ENCODE measurements around the gene VPS33A.
A peak's percentile ranks its signal among the peaks of the same experiment; 100 is the strongest.
"Not testable (repeated sequence)": the region's sequence is repeated elsewhere in the genome, so short reads cannot be mapped to it uniquely, and the experiment has no call there.

Gene VPS33A

GRCh38 chr12:122265476-122265875, 818 bp downstream of the VPS33A start:
- Histone ChIP-seq H3K9me3 (ENCODE audit: control insufficient read depth in 5 of 5, low read length in 5 of 5) (no peaks in the 10 kb centered on the region), H3K36me3 (ENCODE audit: control insufficient read depth in 5 of 5, insufficient read depth in 5 of 5, low read length in 5 of 5) (peaks cover 12 to 28% (median 18%) of the 10 kb centered on the region in 5 donors), H3K9ac (ENCODE audit: low read length in 5 of 5) (peak overlapping the region; percentile 39 to 95 (median 94)), H3K27ac (ENCODE audit: low read depth, low read length) (peak overlapping the region; percentile 76), H3K4me1 (ENCODE audit: control insufficient read depth in 5 of 5, insufficient read depth in 5 of 5, low read length in 5 of 5) (peaks cover 0 to 21% (median 21%) of the 10 kb centered on the region in 5 donors), H3K27me3 (ENCODE audit: control insufficient read depth in 5 of 5, insufficient read depth in 4 of 5, low read length in 5 of 5) (no peaks in the 10 kb centered on the region), H3K4me3 (ENCODE audit: low read depth in 1 of 5, low read length in 5 of 5) (peak overlapping the region; percentile 92 to 99 (median 97))

GRCh38 chr12:122260735-122261134, 5.6 kb downstream of the VPS33A start:
- not testable (repeated sequence) for H3K9me3 ChIP-seq (ENCODE audit: control insufficient read depth in 5 of 5, low read length in 5 of 5); H3K9ac ChIP-seq (ENCODE audit: low read length in 5 of 5); H3K4me3 ChIP-seq (ENCODE audit: low read depth in 1 of 5, low read length in 5 of 5); H3K27ac ChIP-seq (ENCODE audit: low read depth, low read length); H3K27me3 ChIP-seq (ENCODE audit: control insufficient read depth in 5 of 5, insufficient read depth in 4 of 5, low read length in 5 of 5)
- Histone ChIP-seq H3K36me3 (ENCODE audit: control insufficient read depth in 5 of 5, insufficient read depth in 5 of 5, low read length in 5 of 5) (peaks cover 21 to 70% (median 52%) of the 10 kb centered on the region in 5 donors), H3K4me1 (ENCODE audit: control insufficient read depth in 5 of 5, insufficient read depth in 5 of 5, low read length in 5 of 5) (peaks cover 0 to 11% (median 9%) of the 10 kb centered on the region in 5 donors)

GRCh38 chr12:122258939-122259338, 7.4 kb downstream of the VPS33A start:
- not testable (repeated sequence) for H3K27me3 ChIP-seq (ENCODE audit: control insufficient read depth in 5 of 5, insufficient read depth in 4 of 5, low read length in 5 of 5); H3K27ac ChIP-seq (ENCODE audit: low read depth, low read length); H3K4me1 ChIP-seq (ENCODE audit: control insufficient read depth in 5 of 5, insufficient read depth in 5 of 5, low read length in 5 of 5); H3K9me3 ChIP-seq (ENCODE audit: control insufficient read depth in 5 of 5, low read length in 5 of 5); H3K9ac ChIP-seq (ENCODE audit: low read length in 5 of 5); H3K4me3 ChIP-seq (ENCODE audit: low read depth in 1 of 5, low read length in 5 of 5)
- peaks cover 20 to 70% (median 52%) of the 10 kb centered on the region in 5 donors for H3K36me3 ChIP-seq (ENCODE audit: control insufficient read depth in 5 of 5, insufficient read depth in 5 of 5, low read length in 5 of 5)

GRCh38 chr12:122258462-122258861, 7.8 kb downstream of the VPS33A start:
- not testable (repeated sequence) for H3K27me3 ChIP-seq (ENCODE audit: control insufficient read depth in 5 of 5, insufficient read depth in 4 of 5, low read length in 5 of 5); H3K9me3 ChIP-seq (ENCODE audit: control insufficient read depth in 5 of 5, low read length in 5 of 5); H3K9ac ChIP-seq (ENCODE audit: low read length in 5 of 5); H3K4me3 ChIP-seq (ENCODE audit: low read depth in 1 of 5, low read length in 5 of 5); H3K4me1 ChIP-seq (ENCODE audit: control insufficient read depth in 5 of 5, insufficient read depth in 5 of 5, low read length in 5 of 5); H3K27ac ChIP-seq (ENCODE audit: low read depth, low read length)
- H3K36me3 ChIP-seq (ENCODE audit: control insufficient read depth in 5 of 5, insufficient read depth in 5 of 5, low read length in 5 of 5), result peaks cover 16 to 70% (median 52%) of the 10 kb centered on the region in 5 donors

GRCh38 chr12:122250536-122250935, 15.8 kb downstream of the VPS33A start:
- Histone ChIP-seq H3K9me3 (ENCODE audit: control insufficient read depth in 5 of 5, low read length in 5 of 5) (no peaks in the 10 kb centered on the region), H3K27ac (ENCODE audit: low read depth, low read length) (no peak overlapping the region), H3K27me3 (ENCODE audit: control insufficient read depth in 5 of 5, insufficient read depth in 4 of 5, low read length in 5 of 5) (no peaks in the 10 kb centered on the region), H3K4me1 (ENCODE audit: control insufficient read depth in 5 of 5, insufficient read depth in 5 of 5, low read length in 5 of 5) (peaks cover 0 to 5% (median 0%) of the 10 kb centered on the region in 5 donors), H3K9ac (ENCODE audit: low read length in 5 of 5) (no peak overlapping the region), H3K4me3 (ENCODE audit: low read depth in 1 of 5, low read length in 5 of 5) (no peak overlapping the region), H3K36me3 (ENCODE audit: control insufficient read depth in 5 of 5, insufficient read depth in 5 of 5, low read length in 5 of 5) (peaks cover 5 to 43% (median 31%) of the 10 kb centered on the region in 5 donors)

GRCh38 chr12:122250047-122250446, 16.2 kb downstream of the VPS33A start:
- no peak overlapping the region for H3K9ac ChIP-seq (ENCODE audit: low read length in 5 of 5)
- H3K27me3 ChIP-seq (ENCODE audit: control insufficient read depth in 5 of 5, insufficient read depth in 4 of 5, low read length in 5 of 5), result no peaks in the 10 kb centered on the region
- H3K27ac ChIP-seq (ENCODE audit: low read depth, low read length), result no peak overlapping the region
- no peak overlapping the region for H3K4me3 ChIP-seq (ENCODE audit: low read depth in 1 of 5, low read length in 5 of 5)
- H3K9me3 ChIP-seq (ENCODE audit: control insufficient read depth in 5 of 5, low read length in 5 of 5), result no peaks in the 10 kb centered on the region
- peaks cover 5 to 43% (median 31%) of the 10 kb centered on the region in 5 donors for H3K36me3 ChIP-seq (ENCODE audit: control insufficient read depth in 5 of 5, insufficient read depth in 5 of 5, low read length in 5 of 5)
- peaks cover 0 to 5% (median 0%) of the 10 kb centered on the region in 5 donors for H3K4me1 ChIP-seq (ENCODE audit: control insufficient read depth in 5 of 5, insufficient read depth in 5 of 5, low read length in 5 of 5)

- H3K27ac ChIP-seq (ENCODE audit: low read depth, low read length), result no peak overlapping the region
- no peaks in the 10 kb centered on the region for H3K9me3 ChIP-seq (ENCODE audit: control insufficient read depth in 5 of 5, low read length in 5 of 5)
- H3K36me3 ChIP-seq (ENCODE audit: control insufficient read depth in 5 of 5, insufficient read depth in 5 of 5, low read length in 5 of 5), result peaks cover 6 to 66% (median 45%) of the 10 kb centered on the region in 5 donors
- no peak overlapping the region for H3K4me3 ChIP-seq (ENCODE audit: low read depth in 1 of 5, low read length in 5 of 5)
- no peaks in the 10 kb centered on the region for H3K27me3 ChIP-seq (ENCODE audit: control insufficient read depth in 5 of 5, insufficient read depth in 4 of 5, low read length in 5 of 5)
- peaks cover 0 to 5% (median 0%) of the 10 kb centered on the region in 5 donors for H3K4me1 ChIP-seq (ENCODE audit: control insufficient read depth in 5 of 5, insufficient read depth in 5 of 5, low read length in 5 of 5)
- H3K9ac ChIP-seq (ENCODE audit: low read length in 5 of 5), result no peak overlapping the region
Observed at GRCh38 chr12:122245553-122245952, 20.7 kb downstream of the VPS33A start.

GRCh38 chr12:122244565-122245371, 21.5 kb downstream of the VPS33A start:
- Histone ChIP-seq H3K9ac (ENCODE audit: low read length in 5 of 5) (no peak overlapping the region), H3K36me3 (ENCODE audit: control insufficient read depth in 5 of 5, insufficient read depth in 5 of 5, low read length in 5 of 5) (peaks cover 9 to 67% (median 44%) of the 10 kb centered on the region in 5 donors), H3K27me3 (ENCODE audit: control insufficient read depth in 5 of 5, insufficient read depth in 4 of 5, low read length in 5 of 5) (no peaks in the 10 kb centered on the region), H3K9me3 (ENCODE audit: control insufficient read depth in 5 of 5, low read length in 5 of 5) (no peaks in the 10 kb centered on the region), H3K4me1 (ENCODE audit: control insufficient read depth in 5 of 5, insufficient read depth in 5 of 5, low read length in 5 of 5) (peaks cover 0 to 5% (median 0%) of the 10 kb centered on the region in 5 donors), H3K27ac (ENCODE audit: low read depth, low read length) (no peak overlapping the region), H3K4me3 (ENCODE audit: low read depth in 1 of 5, low read length in 5 of 5) (no peak overlapping the region)

GRCh38 chr12:122243965-122244364, 22.3 kb downstream of the VPS33A start:
- Histone ChIP-seq H3K4me1 (ENCODE audit: control insufficient read depth in 5 of 5, insufficient read depth in 5 of 5, low read length in 5 of 5) (peaks cover 0 to 5% (median 0%) of the 10 kb centered on the region in 5 donors), H3K36me3 (ENCODE audit: control insufficient read depth in 5 of 5, insufficient read depth in 5 of 5, low read length in 5 of 5) (peaks cover 5 to 62% (median 38%) of the 10 kb centered on the region in 5 donors), H3K27ac (ENCODE audit: low read depth, low read length) (no peak overlapping the region), H3K4me3 (ENCODE audit: low read depth in 1 of 5, low read length in 5 of 5) (no peak overlapping the region), H3K9me3 (ENCODE audit: control insufficient read depth in 5 of 5, low read length in 5 of 5) (no peaks in the 10 kb centered on the region), H3K27me3 (ENCODE audit: control insufficient read depth in 5 of 5, insufficient read depth in 4 of 5, low read length in 5 of 5) (no peaks in the 10 kb centered on the region), H3K9ac (ENCODE audit: low read length in 5 of 5) (no peak overlapping the region)

- Histone ChIP-seq H3K9ac (ENCODE audit: low read length in 5 of 5) (no peak overlapping the region), H3K4me1 (ENCODE audit: control insufficient read depth in 5 of 5, insufficient read depth in 5 of 5, low read length in 5 of 5) (no peaks in the 10 kb centered on the region), H3K4me3 (ENCODE audit: low read depth in 1 of 5, low read length in 5 of 5) (no peak overlapping the region), H3K9me3 (ENCODE audit: control insufficient read depth in 5 of 5, low read length in 5 of 5) (no peaks in the 10 kb centered on the region), H3K36me3 (ENCODE audit: control insufficient read depth in 5 of 5, insufficient read depth in 5 of 5, low read length in 5 of 5) (peaks cover 8 to 65% (median 44%) of the 10 kb centered on the region in 5 donors), H3K27ac (ENCODE audit: low read depth, low read length) (no peak overlapping the region), H3K27me3 (ENCODE audit: control insufficient read depth in 5 of 5, insufficient read depth in 4 of 5, low read length in 5 of 5) (no peaks in the 10 kb centered on the region)
Observed at GRCh38 chr12:122238861-122239260, 27.4 kb downstream of the VPS33A start.

Measured in subcutaneous abdominal adipose tissue (tissue), 5 donors.